K562 (cell line): Measurements from ENCODE around the gene TSHR. TPM values are rescaled to one million over a fixed set of nuclear protein-coding genes. Genes with fewer than 3 reads are reported as not detected.

Source experiments
- ARID1B ChIP-seq: fragments of 450-650 bp; IDR thresholded peaks from 2 replicates; pipeline ENCODE4 v1.6.1; 2016; ENCODE audit warnings: antibody characterized with exemption, mild to moderate bottlenecking, inconsistent platforms
- ATF3 ChIP-seq, 2 experiments: fragments of 450-650 bp in 1 of 2; sonication (generic) in 1 of 2; formaldehyde crosslinking in 1 of 2; IDR thresholded peaks in 1 of 2; conservative IDR thresholded peaks in 1 of 2; 2 replicates each; pipeline versions ENCODE4 v1.6.1 to v1.8.1; 2016 to 2023; ENCODE audit warnings: mild to moderate bottlenecking in 2 of 2, moderate library complexity in 2 of 2, inconsistent platforms in 1 of 2, missing genetic modification reagents in 1 of 2
- BHLHE40 ChIP-seq: IDR thresholded peaks from 2 replicates; pipeline ENCODE4 v1.6.1; 2011; ENCODE audit warnings: low read length, improper control_type of control experiment
- BRCA1 ChIP-seq, 2 experiments: fragments of 450-650 bp in 1 of 2; sonication (generic) in 1 of 2; formaldehyde crosslinking in 1 of 2; IDR thresholded peaks; 2 replicates each; pipeline versions ENCODE4 v1.5.0 to v1.6.1; 2017 to 2020; ENCODE audit warnings: mild to moderate bottlenecking in 1 of 2, missing genetic modification reagents in 1 of 2
- DPF2 ChIP-seq: fragments of 450-650 bp; IDR thresholded peaks from 2 replicates; pipeline ENCODE4 v1.6.1; 2016
- ELF4 ChIP-seq: fragments of 450-650 bp; formaldehyde crosslinking; IDR thresholded peaks from 2 replicates; pipeline ENCODE4 v1.4.0; 2022; ENCODE audit warnings: missing genetic modification characterization
- FOXO4 ChIP-seq: fragments of 450-650 bp; formaldehyde crosslinking; IDR thresholded peaks from 2 replicates; pipeline ENCODE4 v1.4.0; 2020; ENCODE audit warnings: mild to moderate bottlenecking, moderate library complexity
- ID3 ChIP-seq, 2 experiments: fragments of 250-450 bp in 1 of 2; fragments of 450-650 bp in 1 of 2; sonication (Bioruptor Pico) in 1 of 2; IDR thresholded peaks; 2 replicates each; pipeline versions ENCODE4 v1.6.1 to v1.8.0; 2016 to 2021; ENCODE audit warnings: mild to moderate bottlenecking in 2 of 2, moderate library complexity in 2 of 2, missing compliant biosample characterization in 1 of 2, missing genetic modification characterization in 1 of 2
- MAX ChIP-seq: sonication (generic); formaldehyde crosslinking; IDR thresholded peaks from 2 replicates; pipeline ENCODE4 v1.9.0; 2022; ENCODE audit warnings: mild to moderate bottlenecking, missing genetic modification reagents
- MNT ChIP-seq, 2 experiments: fragments of 450-650 bp; conservative IDR thresholded peaks; 2 replicates each; pipeline ENCODE4 v1.6.1; 2017; ENCODE audit warnings: mild to moderate bottlenecking in 2 of 2, moderate library complexity in 2 of 2
- MTF1 ChIP-seq: fragments of 250-450 bp; sonication (Bioruptor Pico); IDR thresholded peaks from 2 replicates; pipeline ENCODE4 v1.9.0; 2021; ENCODE audit warnings: moderate library complexity, mild to moderate bottlenecking, inconsistent platforms, borderline replicate concordance
- NFATC3 ChIP-seq: fragments of 450-650 bp; IDR thresholded peaks from 2 replicates; pipeline ENCODE4 v1.6.1; 2017; ENCODE audit warnings: mild to moderate bottlenecking
- NR2C1 ChIP-seq, 2 experiments: fragments of 450-650 bp; IDR thresholded peaks; 2 replicates each; pipeline ENCODE4 v1.6.1; 2017; ENCODE audit warnings: mild to moderate bottlenecking in 2 of 2, antibody characterized with exemption in 1 of 2, inconsistent platforms in 1 of 2, missing compliant biosample characterization in 1 of 2, missing genetic modification characterization in 1 of 2
- PKNOX1 ChIP-seq: fragments of 450-650 bp; IDR thresholded peaks from 2 replicates; pipeline ENCODE4 v1.6.1; 2016
- RAD21 ChIP-seq, 2 experiments: fragments of 250-450 bp in 1 of 2; fragments of 450-650 bp in 1 of 2; sonication (Bioruptor Pico) in 1 of 2; formaldehyde crosslinking in 1 of 2; IDR thresholded peaks in 1 of 2; conservative IDR thresholded peaks in 1 of 2; 2 replicates each; pipeline versions ENCODE4 v1.4.0 to v1.8.0; 2020 to 2022; ENCODE audit warnings: mild to moderate bottlenecking in 2 of 2, moderate library complexity in 1 of 2
- SP2 ChIP-seq: IDR thresholded peaks from 2 replicates; pipeline ENCODE4 v1.6.1; 2011; ENCODE audit warnings: mild to moderate bottlenecking, low read depth, low read length, moderate library complexity; ENCODE audit not compliant: poor library complexity, severe bottlenecking; ENCODE audit errors: extremely low read depth
- YY1 ChIP-seq, 3 experiments: IDR thresholded peaks; 2 replicates each; pipeline ENCODE4 v1.6.1; 2011; ENCODE audit warnings: low read length in 2 of 3, mild to moderate bottlenecking in 2 of 3, moderate library complexity in 2 of 3, borderline replicate concordance in 1 of 3, control low read depth in 1 of 3, low read depth in 1 of 3; ENCODE audit not compliant: insufficient read depth in 3 of 3, insufficient replicate concordance in 2 of 3, control insufficient read depth in 1 of 3, insufficient read length in 1 of 3; ENCODE audit errors: extremely low read depth in 1 of 3
- ZNF3 ChIP-seq: fragments of 250-450 bp; sonication (Bioruptor Pico); IDR thresholded peaks from 2 replicates; pipeline ENCODE4 v1.5.0; 2021; ENCODE audit warnings: mild to moderate bottlenecking, moderate library complexity
- ZNF431 ChIP-seq: sonication (generic); formaldehyde crosslinking; IDR thresholded peaks from 2 replicates; pipeline ENCODE4 v1.8.0; 2022; ENCODE audit warnings: mild to moderate bottlenecking, missing genetic modification reagents
- ZNF77 ChIP-seq: fragments of 250-450 bp; sonication (Bioruptor Pico); IDR thresholded peaks from 2 replicates; pipeline ENCODE4 v1.5.0; 2020
- polyA plus RNA-seq, 8 experiments: library from polyadenylated mRNA; depleted of rRNA in 4 of 8; stranded (reverse) in 5 of 8; unstranded in 3 of 8; fragments of >200 nt; fragmentation: Nextera tagmentation in 2 of 8; fragmentation: Illumina TruSeq in 1 of 8; extraction: Ambion mirVana in 2 of 8; extraction: Trizol in 1 of 8; gene quantifications; 2 replicates each; pipeline versions ENCODE4 v1.2.1 to v1.2.3, GENCODE V29; 2011 to 2014; ENCODE audit warnings: inconsistent platforms in 1 of 8, missing spikeins in 1 of 8
- total RNA-seq, 7 experiments: library from RNA; depleted of rRNA in 6 of 7; stranded (reverse); fragments of >200 nt in 6 of 7; fragmentation: Illumina TruSeq in 2 of 7; extraction: Trizol in 2 of 7; gene quantifications; 2 replicates each; pipeline versions ENCODE4 v1.2.1 to v1.2.3, GENCODE V29; 2011 to 2021; ENCODE audit warnings: low replicate concordance in 1 of 7

Gene TSHR
- total and polyA plus RNA-seq, 9 of the 15 experiments (the other 6 are each of a cell fraction or from before 2014, with no cell fraction given), result 0.01 to 0.10 TPM; not detected in 7

GRCh38 chr14:81164167-81164774, 208.8 kb downstream of the TSHR start (continued):
- TF ChIP-seq PKNOX1 (peak; percentile 73), ZNF3 (CRISPR knock-in tag) (no peak), BHLHE40 (0 out of 2 replicates have a peak, but pooled peaks have one; percentile 31), SP2 (no peak), MAX (CRISPR knock-in tag) (no peak), RAD21 (CRISPR knock-in tag; conservative IDR thresholded peaks at IDR 0.05 in 1 of 2, IDR thresholded peaks at IDR 0.05 in 1 of 2) (peak; percentile 58 to 79), NR2C1 (IDR thresholded peaks at IDR 0.05) (no peak), NR2C1 (tag; IDR thresholded peaks at IDR 0.05) (no peak), MNT (conservative IDR thresholded peaks at IDR 0.05) (0 out of 4 replicates have a peak, but pooled peaks of 1 of the 2 experiments have one; percentile 20), MTF1 (CRISPR knock-in tag) (no peak), BRCA1 (IDR thresholded peaks at IDR 0.05) (no peak), BRCA1 (CRISPR knock-in tag; IDR thresholded peaks at IDR 0.05) (no peak), FOXO4 (CRISPR knock-in tag) (no peak), ZNF431 (CRISPR knock-in tag) (no peak), YY1 (IDR thresholded peaks at IDR 0.05; ENCODE audit: borderline replicate concordance in 1 of 3, control insufficient read depth in 1 of 3, extremely low read depth in 1 of 3, insufficient read depth in 3 of 3, insufficient read length in 1 of 3, insufficient replicate concordance in 2 of 3, low read depth in 1 of 3, low read length in 2 of 3) (peak in 1 of 3 experiments; percentile 69), ATF3 (IDR thresholded peaks at IDR 0.05) (peak; percentile 79), ATF3 (CRISPR knock-in tag; conservative IDR thresholded peaks at IDR 0.05) (no peak), NFATC3 (no peak), DPF2 (peak; percentile 48; the same call in 1 of the 2 replicates), ID3 (CRISPR knock-in tag; IDR thresholded peaks at IDR 0.05) (no peak), ID3 (tag; IDR thresholded peaks at IDR 0.05) (no peak), ARID1B (peak; percentile 42), ELF4 (CRISPR knock-in tag) (no peak), ZNF77 (CRISPR knock-in tag) (no peak)
